ENCODE data around the gene UBE2D3. TPM values are rescaled to one million over a fixed set of nuclear protein-coding genes. Genes with fewer than 3 reads are reported as not detected.
A peak's percentile ranks its signal among the peaks of the same experiment; 100 is the strongest.
"Not testable (repeated sequence)": the region's sequence is repeated elsewhere in the genome, so short reads cannot be mapped to it uniquely, and the experiment has no call there.

UBE2D3 gene
- total RNA-seq, 1 donor from 2014 or later: 301 TPM

DNA sequence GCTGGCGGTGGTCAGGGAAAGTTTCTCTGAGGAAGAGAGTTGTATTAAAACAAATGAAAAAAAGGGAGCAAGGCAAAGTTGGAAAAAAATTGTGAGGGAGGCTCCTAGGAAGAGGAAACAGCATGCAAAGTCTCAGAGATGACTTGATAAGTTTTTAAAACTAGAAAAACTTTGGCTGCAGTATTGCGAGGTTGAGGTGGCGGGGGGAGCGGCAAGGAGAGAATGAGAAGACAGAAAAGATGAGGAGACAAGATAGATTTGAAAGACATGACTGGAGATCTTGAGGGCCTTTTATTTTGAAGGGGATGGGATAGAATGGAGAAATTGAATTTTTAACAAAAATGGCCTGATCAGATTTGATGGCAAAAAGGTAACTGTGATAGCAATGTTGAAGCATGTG lies 4.8 kb upstream of the UBE2D3 start:
- DNase-seq (ENCODE audit: low read depth in 2 of 2): no peak

DNA sequence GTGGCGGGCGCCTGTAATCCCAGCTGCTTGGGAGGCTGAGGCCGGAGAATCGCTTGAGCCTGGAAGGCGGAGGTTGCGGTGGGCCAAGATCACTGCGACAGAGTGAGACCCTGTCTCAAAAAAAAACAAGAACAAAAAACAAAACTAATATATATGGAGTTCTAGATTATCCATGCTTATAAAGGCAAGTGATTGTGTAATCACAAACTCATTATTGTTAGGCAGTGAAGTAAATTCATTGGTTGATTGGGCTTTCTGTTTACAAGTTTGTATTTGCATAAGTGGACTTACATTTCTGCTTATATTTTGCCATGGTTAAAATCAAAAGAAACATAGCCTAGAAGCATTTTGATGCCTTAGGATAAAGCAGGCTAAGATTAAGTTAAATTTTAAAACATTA lies 2.5 kb upstream of the UBE2D3 start:
- no peak for DNase-seq (ENCODE audit: low read depth in 2 of 2)

- DNase-seq (ENCODE audit: low read depth in 2 of 2): no peak
Measured at GRCh38 chr4:102828497-102828808, 1.1 kb upstream of the UBE2D3 start.

GRCh38 chr4:102827674-102828496 lies 534 bp upstream of the UBE2D3 start:
- peak; percentile 100 for DNase-seq (ENCODE audit: low read depth in 2 of 2)

DNA sequence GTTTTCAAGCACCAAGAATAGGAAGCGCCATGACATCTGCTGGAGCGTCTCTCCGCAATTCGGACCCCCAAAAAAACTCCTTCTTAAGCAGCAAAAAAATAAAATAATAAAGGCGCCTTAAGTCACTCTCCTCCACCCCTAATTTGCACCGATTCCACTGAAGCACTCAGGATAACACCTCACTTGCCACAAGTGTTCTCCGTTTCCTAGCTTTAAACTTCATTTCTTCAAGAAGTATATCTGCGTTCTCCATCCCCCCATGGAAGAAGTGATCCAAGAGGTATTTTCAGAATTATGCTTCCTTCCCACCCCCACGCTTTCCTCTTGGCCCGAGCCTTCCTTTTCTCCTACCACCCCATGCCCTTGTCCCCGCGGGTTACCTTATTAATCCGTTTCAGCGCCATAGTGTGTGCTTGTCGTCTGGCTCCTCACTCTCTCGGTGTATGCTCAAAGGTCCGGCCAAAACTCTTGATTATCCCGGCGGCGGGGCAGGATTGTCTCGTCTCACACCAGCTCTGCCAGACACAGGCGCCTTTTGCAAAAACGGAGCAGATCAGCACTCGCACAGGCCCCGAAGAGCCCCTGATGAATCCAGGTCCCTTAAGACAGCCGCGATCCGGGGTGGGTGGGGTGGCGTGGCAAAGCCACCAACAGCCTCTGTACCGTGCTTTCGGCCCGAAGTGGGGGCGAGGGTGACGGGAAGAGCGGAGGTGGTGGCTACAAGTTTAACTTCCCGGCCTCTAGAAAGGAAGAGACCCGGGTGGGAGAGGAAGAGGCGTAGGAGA lies 1.1 kb downstream of the UBE2D3 start:
- DNase-seq (ENCODE audit: low read depth in 2 of 2): no peak

DNA sequence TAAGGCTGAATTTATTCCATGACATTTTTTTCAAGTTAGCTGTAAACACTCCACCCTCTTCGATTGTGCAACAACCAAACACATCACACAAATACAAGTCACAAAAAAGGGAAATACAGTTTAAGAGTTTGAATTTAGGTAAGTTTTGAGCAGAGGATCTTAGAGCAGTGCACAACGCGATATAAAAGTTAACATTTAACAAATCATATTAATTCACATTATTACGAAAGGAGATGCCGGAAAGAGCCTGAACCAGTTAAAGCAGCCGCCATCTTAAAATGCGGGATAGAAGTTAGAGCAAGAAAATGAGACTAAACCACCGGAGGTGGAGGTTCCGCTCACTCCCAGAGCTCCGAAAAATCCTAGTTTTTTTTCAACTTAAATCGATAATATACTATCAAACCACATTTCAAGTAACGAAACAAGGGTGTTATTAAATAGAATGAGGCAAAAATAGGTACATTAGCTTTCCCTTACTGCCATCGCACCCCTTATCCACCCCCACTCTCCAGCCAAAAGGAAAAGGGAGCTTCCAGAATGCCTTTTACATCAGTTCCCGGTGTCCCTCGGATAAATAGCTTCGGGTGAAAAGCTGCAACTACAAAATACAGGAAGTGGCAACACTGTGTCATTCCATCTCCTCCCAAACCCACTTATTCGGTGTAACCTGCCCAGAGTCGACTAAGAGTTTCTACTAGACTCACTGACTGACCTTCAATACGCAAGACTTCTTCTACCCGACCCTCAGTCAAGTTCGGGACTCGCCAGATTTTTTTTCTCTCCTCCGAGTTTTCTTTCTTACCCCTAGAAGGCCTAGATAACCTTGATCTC lies 1.9 kb downstream of the UBE2D3 start:
- peak; percentile 63 to 64 for DNase-seq (ENCODE audit: low read depth in 2 of 2)

- DNase-seq (ENCODE audit: low read depth in 2 of 2): peak in 1 of 2 donors; percentile 16
Measured at GRCh38 chr4:102824398-102824797, 3.0 kb downstream of the UBE2D3 start.

DNA sequence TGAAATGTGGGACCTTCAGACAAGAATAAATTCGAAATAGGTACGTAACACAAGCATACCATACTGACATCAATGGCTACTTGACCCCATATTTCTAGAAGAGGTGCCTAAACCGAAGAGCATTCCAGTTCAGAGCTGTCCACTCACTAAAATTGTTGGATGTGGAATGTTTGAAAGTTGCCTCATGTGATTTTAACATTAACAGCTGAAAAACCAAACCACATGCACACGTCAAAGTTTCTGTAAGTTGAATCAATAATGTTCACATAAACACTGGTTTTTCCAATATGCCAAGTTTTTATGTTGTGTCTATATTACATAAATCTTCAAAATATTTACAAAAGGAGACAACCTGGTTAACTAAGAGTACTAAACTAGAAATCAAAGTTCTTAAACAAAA lies 3.5 kb downstream of the UBE2D3 start:
- DNase-seq (ENCODE audit: low read depth in 2 of 2): no peak

- DNase-seq (ENCODE audit: low read depth in 2 of 2): no peak
Measured at GRCh38 chr4:102823464-102823863, 3.9 kb downstream of the UBE2D3 start.

DNA sequence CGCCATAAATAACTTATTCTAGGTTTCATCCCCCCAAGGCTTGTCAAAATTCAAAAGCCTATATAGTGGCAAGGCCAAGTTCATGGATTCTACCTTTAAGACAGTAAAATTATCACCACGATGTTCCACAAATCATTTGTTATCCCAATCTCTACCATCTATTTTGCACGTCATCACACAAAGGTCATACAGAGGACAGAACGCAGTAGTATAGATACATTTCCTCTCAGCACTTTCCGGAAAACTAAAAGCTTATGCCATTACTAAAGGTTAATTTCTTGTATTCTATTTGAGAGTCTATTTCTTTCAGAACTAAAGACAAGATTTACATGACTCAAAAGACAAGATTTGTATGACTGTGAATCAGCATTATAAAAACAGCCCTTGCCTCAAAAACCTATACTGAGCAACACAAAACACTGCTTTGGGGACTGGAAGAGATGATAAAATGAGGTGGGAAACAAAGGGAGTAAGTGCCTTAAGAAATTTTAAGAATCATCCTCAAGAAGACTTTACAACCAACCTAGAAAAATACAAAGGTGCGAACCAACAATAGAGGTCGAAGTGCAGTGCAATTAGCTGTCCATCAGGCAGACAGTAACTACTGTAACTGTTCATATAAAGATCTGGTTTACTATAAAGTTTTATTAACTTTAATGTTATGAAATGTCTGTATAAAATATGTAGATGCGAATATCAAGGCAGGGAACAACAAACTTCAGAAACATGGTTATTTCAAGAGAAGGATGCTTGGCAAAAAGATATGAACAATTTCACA lies 7.6 kb downstream of the UBE2D3 start:
- DNase-seq (ENCODE audit: low read depth in 2 of 2): peak; percentile 10 to 58

- not testable (repeated sequence) for DNase-seq (ENCODE audit: low read depth in 2 of 2)
Measured at GRCh38 chr4:102819100-102819499, 8.3 kb downstream of the UBE2D3 start.

DNA sequence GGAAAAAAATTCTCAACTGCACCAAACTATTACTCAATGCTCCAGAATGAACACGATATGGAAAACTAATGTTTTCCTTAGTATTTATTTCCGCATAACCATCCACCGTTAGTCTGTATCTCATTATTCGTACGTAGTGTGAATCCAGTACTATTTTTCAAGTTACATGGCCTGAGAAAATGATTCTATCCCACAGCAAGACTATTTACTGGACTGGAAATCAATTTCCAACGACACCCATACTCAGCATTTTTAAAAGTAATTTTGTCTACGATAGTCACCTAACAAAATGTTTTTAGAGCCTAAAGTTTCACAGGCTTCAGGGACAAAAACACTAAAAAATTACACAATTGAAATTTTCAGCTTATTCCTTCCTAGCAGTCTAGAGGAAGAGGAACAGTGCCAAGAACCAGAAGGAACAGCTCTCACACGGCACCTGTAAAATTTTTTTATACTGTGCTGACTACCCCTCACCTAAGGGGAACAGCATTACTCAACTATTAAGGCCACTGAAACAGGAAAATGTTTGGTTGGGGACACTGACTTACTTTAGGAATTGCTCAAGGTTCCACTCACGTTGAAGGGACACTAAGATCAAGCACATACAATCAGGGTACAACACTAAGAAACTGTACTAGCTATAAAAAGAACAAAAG lies 9.6 kb downstream of the UBE2D3 start:
- no peak for DNase-seq (ENCODE audit: low read depth in 2 of 2)

GRCh38 chr4:102817021-102817605 lies 10.2 kb downstream of the UBE2D3 start:
- no peak for DNase-seq (ENCODE audit: low read depth in 2 of 2)

DNA sequence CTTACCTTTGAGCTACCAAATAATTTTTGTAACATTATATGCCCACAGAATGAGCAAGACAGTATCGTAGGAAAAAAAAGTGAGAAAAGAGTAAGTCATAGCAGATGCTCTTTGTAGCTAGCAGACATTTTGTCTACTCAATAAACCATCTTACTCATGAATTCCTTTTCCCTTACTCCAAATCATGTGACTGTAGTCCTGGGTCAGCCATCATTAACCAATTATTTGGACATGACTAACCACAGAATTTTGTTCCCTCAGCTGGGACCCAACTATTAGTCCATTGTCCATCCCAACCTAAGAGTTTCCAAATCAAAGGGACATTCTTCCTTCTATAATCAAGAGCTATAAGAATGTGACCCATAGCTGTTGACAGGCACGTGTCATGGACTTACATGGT lies 11.4 kb downstream of the UBE2D3 start:
- peak in 1 of 2 donors; percentile 12 for DNase-seq (ENCODE audit: low read depth in 2 of 2)

DNA sequence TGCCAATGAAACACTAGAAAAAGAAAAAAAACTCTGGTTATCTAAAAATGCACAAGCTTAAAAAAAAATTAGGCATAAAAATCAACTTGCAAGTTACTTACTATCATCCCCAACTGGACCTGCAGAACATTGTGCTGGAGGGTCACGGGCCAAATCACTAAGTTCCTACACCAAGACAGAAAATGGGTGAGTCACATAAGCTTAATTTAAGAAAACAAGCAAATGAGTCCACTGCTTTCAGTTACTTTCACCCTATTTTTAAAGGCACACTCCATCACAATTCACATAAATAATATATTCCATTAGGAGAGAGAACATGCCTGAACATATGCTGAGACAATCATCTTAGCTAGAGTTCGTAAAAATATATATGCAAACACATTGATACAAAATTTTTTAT lies 17.7 kb downstream of the UBE2D3 start:
- DNase-seq (ENCODE audit: low read depth in 2 of 2): peak in 1 of 2 donors; percentile 28

DNA sequence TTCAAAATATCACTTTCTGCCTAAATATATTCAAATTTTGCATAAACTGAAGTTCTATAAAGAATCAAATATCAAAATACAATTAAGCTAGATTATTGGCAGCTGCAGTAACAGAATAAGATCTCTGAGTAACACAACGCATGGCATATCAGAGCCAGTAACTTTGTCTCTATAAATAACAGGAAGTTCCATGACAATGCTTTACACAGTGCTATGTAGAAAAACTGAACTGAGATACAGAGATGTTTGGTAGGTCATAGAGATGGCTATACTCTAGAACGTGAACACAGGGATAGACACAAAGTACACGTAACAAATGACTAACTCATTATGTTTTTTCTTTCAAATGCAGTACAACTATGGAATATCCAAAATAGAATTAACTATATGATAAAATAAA lies 18.2 kb downstream of the UBE2D3 start:
- peak; percentile 74 to 86 for DNase-seq (ENCODE audit: low read depth in 2 of 2)

- DNase-seq (ENCODE audit: low read depth in 2 of 2): no peak
Measured at GRCh38 chr4:102808009-102808408, 19.3 kb downstream of the UBE2D3 start.

DNA sequence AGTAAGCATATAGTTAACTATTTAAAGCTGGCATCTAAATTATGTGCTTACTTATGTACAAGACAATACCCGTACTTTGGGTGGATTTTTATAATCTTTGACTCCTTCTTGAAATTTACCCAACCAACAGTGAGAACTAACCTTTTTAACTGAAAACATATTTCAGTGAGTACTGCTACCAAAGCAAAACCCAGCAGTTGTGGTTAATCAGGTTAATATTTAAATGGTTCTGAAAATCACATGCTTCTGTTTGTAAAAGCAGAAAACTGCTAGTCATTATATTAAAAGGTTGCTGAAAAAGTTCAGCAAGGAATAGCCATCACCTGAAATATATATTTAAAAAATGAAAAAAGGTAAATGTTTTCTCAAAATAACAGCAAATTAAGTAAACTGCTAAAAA lies 20.0 kb downstream of the UBE2D3 start:
- no peak for DNase-seq (ENCODE audit: low read depth in 2 of 2)

DNA sequence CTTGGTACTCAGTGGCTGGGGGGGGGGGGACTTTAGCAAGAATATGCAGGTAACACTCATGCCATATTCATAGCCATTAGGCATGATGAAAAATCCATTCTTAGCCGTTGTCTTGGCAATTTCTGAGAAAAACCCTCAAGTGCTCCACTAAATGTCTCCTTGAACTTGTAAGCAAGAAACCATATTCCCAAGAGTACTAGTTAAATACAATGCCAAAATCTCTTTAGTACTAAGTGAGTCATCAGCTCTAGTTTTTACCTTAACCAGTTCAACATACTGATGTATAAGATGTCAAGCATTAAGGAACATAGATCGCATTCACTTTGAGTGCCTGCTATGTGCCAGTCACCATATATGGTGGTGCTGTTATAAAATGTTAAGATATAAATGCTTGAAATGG lies 27.5 kb downstream of the UBE2D3 start:
- no peak for DNase-seq (ENCODE audit: low read depth in 2 of 2)

GRCh38 chr4:102794999-102795398 lies 32.4 kb downstream of the UBE2D3 start:
- DNase-seq (ENCODE audit: low read depth in 2 of 2): no peak

Measured in dermis microvascular lymphatic vessel endothelial cell (primary cell).